ENCODE measurements around the gene SMAD5.

The SMAD5 gene

DNA sequence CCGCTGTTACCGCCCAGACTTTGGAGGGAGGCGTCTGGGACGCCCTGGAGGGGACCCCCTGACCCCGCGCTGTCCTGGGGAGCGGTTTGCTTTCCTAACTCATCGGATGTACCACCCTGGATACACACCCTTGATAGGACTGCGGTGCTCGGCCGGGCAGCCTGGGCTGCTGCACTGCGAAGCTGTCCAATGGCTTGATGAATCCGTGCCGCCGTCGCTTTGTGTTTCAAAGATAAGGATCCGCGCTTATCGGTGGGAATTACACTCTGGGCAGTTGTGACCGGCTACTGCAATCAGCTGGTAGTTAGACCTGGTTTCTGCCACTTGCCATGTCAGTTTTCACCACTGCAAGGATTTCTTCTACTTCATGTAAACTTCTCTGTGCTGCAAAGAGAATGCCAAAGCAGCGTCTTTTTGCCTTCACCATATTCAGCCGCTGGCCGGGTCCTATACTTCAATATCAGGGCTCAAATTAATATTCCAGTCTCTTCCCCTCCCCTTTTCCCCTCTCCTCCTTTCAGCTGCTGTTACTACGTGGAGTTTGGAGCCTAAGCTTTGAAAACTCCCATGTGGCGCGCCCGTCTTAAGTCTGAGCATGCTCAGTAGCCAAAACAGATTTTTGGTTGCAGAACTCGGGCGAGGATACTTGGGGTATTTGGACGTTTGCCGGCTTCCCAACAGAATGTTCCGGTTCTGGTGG lies 727 bp downstream of the SMAD5 start (continued):
- no peak for TF ChIP-seq ZNF132 (tag by site-specific recombination; IDR thresholded peaks at IDR 0.05; ENCODE audit: borderline replicate concordance)
- no peak for TF ChIP-seq ZNF341 (tag by site-specific recombination; IDR thresholded peaks at IDR 0.05; ENCODE audit: low read depth)
- TF ChIP-seq ZNF658 (tag by site-specific recombination; IDR thresholded peaks at IDR 0.05) = no peak
- no peak for TF ChIP-seq IKZF3 (tag by site-specific recombination; IDR thresholded peaks at IDR 0.05)
- no peak for TF ChIP-seq ZNF350 (tag by site-specific recombination; IDR thresholded peaks at IDR 0.05)
- TF ChIP-seq ZNF184 (tag by site-specific recombination; IDR thresholded peaks at IDR 0.05) = no peak
- TF ChIP-seq, protein P1, sequence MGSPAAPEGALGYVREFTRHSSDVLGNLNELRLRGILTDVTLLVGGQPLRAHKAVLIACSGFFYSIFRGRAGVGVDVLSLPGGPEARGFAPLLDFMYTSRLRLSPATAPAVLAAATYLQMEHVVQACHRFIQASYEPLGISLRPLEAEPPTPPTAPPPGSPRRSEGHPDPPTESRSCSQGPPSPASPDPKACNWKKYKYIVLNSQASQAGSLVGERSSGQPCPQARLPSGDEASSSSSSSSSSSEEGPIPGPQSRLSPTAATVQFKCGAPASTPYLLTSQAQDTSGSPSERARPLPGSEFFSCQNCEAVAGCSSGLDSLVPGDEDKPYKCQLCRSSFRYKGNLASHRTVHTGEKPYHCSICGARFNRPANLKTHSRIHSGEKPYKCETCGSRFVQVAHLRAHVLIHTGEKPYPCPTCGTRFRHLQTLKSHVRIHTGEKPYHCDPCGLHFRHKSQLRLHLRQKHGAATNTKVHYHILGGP (tag by site-specific recombination; IDR thresholded peaks at IDR 0.05) = no peak
- peak; percentile 80 for TF ChIP-seq ZNF600 (tag by site-specific recombination; IDR thresholded peaks at IDR 0.05)
- no peak for TF ChIP-seq MZF1 (tag by site-specific recombination; IDR thresholded peaks at IDR 0.05; ENCODE audit: borderline replicate concordance)
- TF ChIP-seq YY2 (tag by site-specific recombination; IDR thresholded peaks at IDR 0.05) = no peak
- TF ChIP-seq, protein P2, sequence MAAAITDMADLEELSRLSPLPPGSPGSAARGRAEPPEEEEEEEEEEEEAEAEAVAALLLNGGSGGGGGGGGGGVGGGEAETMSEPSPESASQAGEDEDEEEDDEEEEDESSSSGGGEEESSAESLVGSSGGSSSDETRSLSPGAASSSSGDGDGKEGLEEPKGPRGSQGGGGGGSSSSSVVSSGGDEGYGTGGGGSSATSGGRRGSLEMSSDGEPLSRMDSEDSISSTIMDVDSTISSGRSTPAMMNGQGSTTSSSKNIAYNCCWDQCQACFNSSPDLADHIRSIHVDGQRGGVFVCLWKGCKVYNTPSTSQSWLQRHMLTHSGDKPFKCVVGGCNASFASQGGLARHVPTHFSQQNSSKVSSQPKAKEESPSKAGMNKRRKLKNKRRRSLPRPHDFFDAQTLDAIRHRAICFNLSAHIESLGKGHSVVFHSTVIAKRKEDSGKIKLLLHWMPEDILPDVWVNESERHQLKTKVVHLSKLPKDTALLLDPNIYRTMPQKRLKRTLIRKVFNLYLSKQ (tag by site-specific recombination; IDR thresholded peaks at IDR 0.05; ENCODE audit: borderline replicate concordance) = no peak
- no peak for TF ChIP-seq GLIS1 (tag by site-specific recombination; IDR thresholded peaks at IDR 0.05)
- TF ChIP-seq FEZF1 (tag by site-specific recombination; IDR thresholded peaks at IDR 0.05) = no peak
- TF ChIP-seq ZNF221 (tag by site-specific recombination; IDR thresholded peaks at IDR 0.05; ENCODE audit: borderline replicate concordance) = no peak
- no peak for TF ChIP-seq ZNF146 (tag by site-specific recombination; IDR thresholded peaks at IDR 0.05)
- TF ChIP-seq MEIS1 (CRISPR knock-in tag; IDR thresholded peaks at IDR 0.05; ENCODE audit: borderline replicate concordance) = no peak
- no peak for TF ChIP-seq ZNF37A (tag by site-specific recombination; IDR thresholded peaks at IDR 0.05)
- TF ChIP-seq ZNF16 (tag by site-specific recombination; IDR thresholded peaks at IDR 0.05; ENCODE audit: low read depth) = no peak
- peak; percentile 14; the same call in 1 of the 2 replicates for TF ChIP-seq OSR2 (tag by site-specific recombination; IDR thresholded peaks at IDR 0.05)
- TF ChIP-seq ZNF747 (tag by site-specific recombination; IDR thresholded peaks at IDR 0.05) = no peak
- no peak for TF ChIP-seq GLIS2 (tag by site-specific recombination; IDR thresholded peaks at IDR 0.05)
- TF ChIP-seq SP3 (tag by site-specific recombination; IDR thresholded peaks at IDR 0.05) = peak; percentile 37; the same call in 1 of the 2 replicates
- TF ChIP-seq, protein P3, sequence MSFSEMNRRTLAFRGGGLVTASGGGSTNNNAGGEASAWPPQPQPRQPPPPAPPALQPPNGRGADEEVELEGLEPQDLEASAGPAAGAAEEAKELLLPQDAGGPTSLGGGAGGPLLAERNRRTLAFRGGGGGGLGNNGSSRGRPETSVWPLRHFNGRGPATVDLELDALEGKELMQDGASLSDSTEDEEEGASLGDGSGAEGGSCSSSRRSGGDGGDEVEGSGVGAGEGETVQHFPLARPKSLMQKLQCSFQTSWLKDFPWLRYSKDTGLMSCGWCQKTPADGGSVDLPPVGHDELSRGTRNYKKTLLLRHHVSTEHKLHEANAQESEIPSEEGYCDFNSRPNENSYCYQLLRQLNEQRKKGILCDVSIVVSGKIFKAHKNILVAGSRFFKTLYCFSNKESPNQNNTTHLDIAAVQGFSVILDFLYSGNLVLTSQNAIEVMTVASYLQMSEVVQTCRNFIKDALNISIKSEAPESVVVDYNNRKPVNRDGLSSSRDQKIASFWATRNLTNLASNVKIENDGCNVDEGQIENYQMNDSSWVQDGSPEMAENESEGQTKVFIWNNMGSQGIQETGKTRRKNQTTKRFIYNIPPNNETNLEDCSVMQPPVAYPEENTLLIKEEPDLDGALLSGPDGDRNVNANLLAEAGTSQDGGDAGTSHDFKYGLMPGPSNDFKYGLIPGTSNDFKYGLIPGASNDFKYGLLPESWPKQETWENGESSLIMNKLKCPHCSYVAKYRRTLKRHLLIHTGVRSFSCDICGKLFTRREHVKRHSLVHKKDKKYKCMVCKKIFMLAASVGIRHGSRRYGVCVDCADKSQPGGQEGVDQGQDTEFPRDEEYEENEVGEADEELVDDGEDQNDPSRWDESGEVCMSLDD (tag by site-specific recombination; IDR thresholded peaks at IDR 0.05) = no peak
- TF ChIP-seq GLI2 (tag by site-specific recombination; IDR thresholded peaks at IDR 0.05; ENCODE audit: borderline replicate concordance, low read depth) = no peak
- no peak for TF ChIP-seq ZNF624 (tag by site-specific recombination; IDR thresholded peaks at IDR 0.05)
- TF ChIP-seq, protein P4, sequence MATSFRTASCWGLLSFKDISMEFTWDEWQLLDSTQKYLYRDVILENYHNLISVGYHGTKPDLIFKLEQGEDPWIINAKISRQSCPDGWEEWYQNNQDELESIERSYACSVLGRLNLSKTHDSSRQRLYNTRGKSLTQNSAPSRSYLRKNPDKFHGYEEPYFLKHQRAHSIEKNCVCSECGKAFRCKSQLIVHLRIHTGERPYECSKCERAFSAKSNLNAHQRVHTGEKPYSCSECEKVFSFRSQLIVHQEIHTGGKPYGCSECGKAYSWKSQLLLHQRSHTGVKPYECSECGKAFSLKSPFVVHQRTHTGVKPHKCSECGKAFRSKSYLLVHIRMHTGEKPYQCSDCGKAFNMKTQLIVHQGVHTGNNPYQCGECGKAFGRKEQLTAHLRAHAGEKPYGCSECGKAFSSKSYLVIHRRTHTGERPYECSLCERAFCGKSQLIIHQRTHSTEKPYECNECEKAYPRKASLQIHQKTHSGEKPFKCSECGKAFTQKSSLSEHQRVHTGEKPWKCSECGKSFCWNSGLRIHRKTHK (tag by site-specific recombination; IDR thresholded peaks at IDR 0.05) = no peak
- TF ChIP-seq, protein P5, sequence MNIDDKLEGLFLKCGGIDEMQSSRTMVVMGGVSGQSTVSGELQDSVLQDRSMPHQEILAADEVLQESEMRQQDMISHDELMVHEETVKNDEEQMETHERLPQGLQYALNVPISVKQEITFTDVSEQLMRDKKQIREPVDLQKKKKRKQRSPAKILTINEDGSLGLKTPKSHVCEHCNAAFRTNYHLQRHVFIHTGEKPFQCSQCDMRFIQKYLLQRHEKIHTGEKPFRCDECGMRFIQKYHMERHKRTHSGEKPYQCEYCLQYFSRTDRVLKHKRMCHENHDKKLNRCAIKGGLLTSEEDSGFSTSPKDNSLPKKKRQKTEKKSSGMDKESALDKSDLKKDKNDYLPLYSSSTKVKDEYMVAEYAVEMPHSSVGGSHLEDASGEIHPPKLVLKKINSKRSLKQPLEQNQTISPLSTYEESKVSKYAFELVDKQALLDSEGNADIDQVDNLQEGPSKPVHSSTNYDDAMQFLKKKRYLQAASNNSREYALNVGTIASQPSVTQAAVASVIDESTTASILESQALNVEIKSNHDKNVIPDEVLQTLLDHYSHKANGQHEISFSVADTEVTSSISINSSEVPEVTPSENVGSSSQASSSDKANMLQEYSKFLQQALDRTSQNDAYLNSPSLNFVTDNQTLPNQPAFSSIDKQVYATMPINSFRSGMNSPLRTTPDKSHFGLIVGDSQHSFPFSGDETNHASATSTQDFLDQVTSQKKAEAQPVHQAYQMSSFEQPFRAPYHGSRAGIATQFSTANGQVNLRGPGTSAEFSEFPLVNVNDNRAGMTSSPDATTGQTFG (tag by site-specific recombination; IDR thresholded peaks at IDR 0.05; ENCODE audit: borderline replicate concordance) = no peak
- no peak for TF ChIP-seq ZNF670 (tag by site-specific recombination; IDR thresholded peaks at IDR 0.05; ENCODE audit: low read depth)
- TF ChIP-seq ZNF76 (tag by site-specific recombination; IDR thresholded peaks at IDR 0.05; ENCODE audit: borderline replicate concordance, low read depth) = no peak
- TF ChIP-seq ZNF423 (tag by site-specific recombination; IDR thresholded peaks at IDR 0.05) = no peak
- no peak for TF ChIP-seq ZNF48 (tag by site-specific recombination; IDR thresholded peaks at IDR 0.05)
- no peak for TF ChIP-seq ZNF174 (tag by site-specific recombination; IDR thresholded peaks at IDR 0.05)
- TF ChIP-seq PRDM1 (tag by site-specific recombination; IDR thresholded peaks at IDR 0.05) = no peak

Measured in HEK293 (cell line).